ENCODE data around the gene ARL13B. TPM values are rescaled to one million over a fixed set of nuclear protein-coding genes. Genes with fewer than 3 reads are reported as not detected.
"Not testable (repeated sequence)": the region's sequence is repeated elsewhere in the genome, so short reads cannot be mapped to it uniquely, and the experiment has no call there.

Gene ARL13B
- total and polyA plus RNA-seq, 3 donors from 2014 or later: 6.2 to 15.4 (median 14.9) TPM

GRCh38 chr3:93961026-93961425, 18.9 kb upstream of the ARL13B start:
- no peak overlapping the region for H3K27ac ChIP-seq
- TF ChIP-seq, protein P1, sequence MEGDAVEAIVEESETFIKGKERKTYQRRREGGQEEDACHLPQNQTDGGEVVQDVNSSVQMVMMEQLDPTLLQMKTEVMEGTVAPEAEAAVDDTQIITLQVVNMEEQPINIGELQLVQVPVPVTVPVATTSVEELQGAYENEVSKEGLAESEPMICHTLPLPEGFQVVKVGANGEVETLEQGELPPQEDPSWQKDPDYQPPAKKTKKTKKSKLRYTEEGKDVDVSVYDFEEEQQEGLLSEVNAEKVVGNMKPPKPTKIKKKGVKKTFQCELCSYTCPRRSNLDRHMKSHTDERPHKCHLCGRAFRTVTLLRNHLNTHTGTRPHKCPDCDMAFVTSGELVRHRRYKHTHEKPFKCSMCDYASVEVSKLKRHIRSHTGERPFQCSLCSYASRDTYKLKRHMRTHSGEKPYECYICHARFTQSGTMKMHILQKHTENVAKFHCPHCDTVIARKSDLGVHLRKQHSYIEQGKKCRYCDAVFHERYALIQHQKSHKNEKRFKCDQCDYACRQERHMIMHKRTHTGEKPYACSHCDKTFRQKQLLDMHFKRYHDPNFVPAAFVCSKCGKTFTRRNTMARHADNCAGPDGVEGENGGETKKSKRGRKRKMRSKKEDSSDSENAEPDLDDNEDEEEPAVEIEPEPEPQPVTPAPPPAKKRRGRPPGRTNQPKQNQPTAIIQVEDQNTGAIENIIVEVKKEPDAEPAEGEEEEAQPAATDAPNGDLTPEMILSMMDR (IDR thresholded peaks at IDR 0.05): no peak
- no peak for TF ChIP-seq POLR2A (IDR thresholded peaks at IDR 0.05)
- WGBS, 2 donors: 100% methylated on average over 1 of the region's 1 CpG
- H3K9me3 ChIP-seq: no peaks in the 10 kb centered on the region
- DNase-seq: no peak
- intact Hi-C loops (cut with DNase I; ENCODE audit: low total_unique reads): no loop called here
- no peaks in the 10 kb centered on the region for H3K36me3 ChIP-seq (ENCODE audit: low read depth, missing control alignments)
- H3K4me3 ChIP-seq: no peak overlapping the region
- no peaks in the 10 kb centered on the region for H3K4me1 ChIP-seq
- H3K27me3 ChIP-seq: no peaks in the 10 kb centered on the region

GRCh38 chr3:93961489-93961888, 18.5 kb upstream of the ARL13B start:
- H3K27me3 ChIP-seq: no peaks in the 10 kb centered on the region

DNA sequence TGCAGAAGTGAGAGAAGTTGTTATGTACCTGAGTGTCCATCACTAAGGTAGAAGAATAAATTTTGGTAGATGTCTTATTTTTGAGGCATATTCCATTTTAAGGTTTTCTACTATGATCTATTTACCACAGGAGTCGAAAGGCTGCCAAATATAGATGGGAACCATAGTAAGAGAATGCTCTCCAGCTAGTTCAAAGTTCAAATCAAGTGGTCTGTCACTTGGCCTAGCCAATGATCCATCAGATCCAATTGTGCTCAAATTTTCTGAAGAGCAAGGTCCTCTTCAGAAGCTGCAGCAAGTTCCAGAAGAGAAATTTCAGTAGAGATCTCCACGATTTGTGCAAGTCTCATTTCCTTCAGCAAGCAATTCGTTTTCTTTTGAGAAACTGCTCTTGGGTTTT, 17.2 kb upstream of the ARL13B start:
- Histone ChIP-seq H3K9me3 (no peaks in the 10 kb centered on the region), H3K4me3 (no peak overlapping the region), H3K4me1 (no peaks in the 10 kb centered on the region), H3K36me3 (ENCODE audit: low read depth, missing control alignments) (no peaks in the 10 kb centered on the region), H3K27me3 (no peaks in the 10 kb centered on the region), H3K27ac (no peak overlapping the region)
- TF ChIP-seq POLR2A (IDR thresholded peaks at IDR 0.05): no peak
- TF ChIP-seq, protein P1 (IDR thresholded peaks at IDR 0.05): no peak
- no peak for DNase-seq
- 90 to 97% methylated on average over 3 of the region's 3 CpGs for WGBS, 2 donors
- intact Hi-C loops (cut with DNase I; ENCODE audit: low total_unique reads): no loop called here

More at GRCh38 chr3:93961489-93961888, 18.5 kb upstream of the ARL13B start:
- Histone ChIP-seq H3K27ac (no peak overlapping the region), H3K36me3 (ENCODE audit: low read depth, missing control alignments) (no peaks in the 10 kb centered on the region), H3K9me3 (no peaks in the 10 kb centered on the region), H3K4me1 (no peaks in the 10 kb centered on the region), H3K4me3 (no peak overlapping the region)
- 49 to 84% methylated on average over 1 of the region's 1 CpG for WGBS, 2 donors
- TF ChIP-seq, protein P1 (IDR thresholded peaks at IDR 0.05): no peak
- no peak for TF ChIP-seq POLR2A (IDR thresholded peaks at IDR 0.05)
- DNase-seq: no peak
- intact Hi-C loops (cut with DNase I; ENCODE audit: low total_unique reads): no loop called here

DNA sequence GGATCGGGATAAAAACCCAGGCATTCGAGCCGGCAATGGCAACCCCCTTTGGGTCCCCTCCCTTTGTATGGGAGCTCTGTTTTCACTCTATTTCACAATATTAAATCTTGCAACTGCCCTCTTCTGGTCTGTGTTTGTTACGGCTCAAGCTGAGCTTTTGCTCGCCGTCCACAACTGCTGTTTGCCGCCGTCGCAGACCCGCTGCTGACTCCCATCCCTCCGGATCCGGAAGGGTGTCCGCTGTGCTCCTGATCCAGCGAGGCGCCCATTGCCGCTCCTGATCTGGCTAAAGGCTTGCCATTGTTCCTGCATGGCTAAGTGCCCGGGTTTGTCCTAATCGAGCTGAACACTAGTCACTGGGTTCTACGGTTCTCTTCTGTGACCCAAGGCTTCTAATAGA, 14.8 kb upstream of the ARL13B start:
- H3K27me3 ChIP-seq; DNase-seq; H3K9me3 ChIP-seq; H3K27ac ChIP-seq; H3K36me3 ChIP-seq (ENCODE audit: low read depth, missing control alignments); intact Hi-C loops (cut with DNase I; ENCODE audit: low total_unique reads); H3K4me3 ChIP-seq; H3K4me1 ChIP-seq: not testable (repeated sequence)
- 96 to 97% methylated on average over 19 of the region's 19 CpGs for WGBS, 2 donors

DNA sequence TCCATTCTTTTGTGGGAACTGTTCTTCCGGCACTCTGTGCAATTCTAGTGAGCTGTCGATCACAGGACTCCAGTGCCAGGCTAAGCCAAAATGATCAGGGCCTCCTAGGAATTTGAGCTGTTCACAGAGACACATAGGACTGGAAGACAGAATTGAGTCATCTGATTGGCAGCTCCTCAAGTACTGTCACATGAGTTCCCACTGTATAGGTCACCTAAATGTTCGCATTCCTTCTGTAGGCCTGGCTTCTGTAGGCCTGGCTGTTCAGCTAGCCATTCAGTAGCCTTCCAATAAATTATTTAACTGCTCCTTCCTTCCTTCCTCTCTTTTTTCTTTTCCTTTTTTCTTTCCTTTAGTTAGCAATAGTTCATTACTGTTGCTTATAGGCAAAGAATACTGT, 10.5 kb upstream of the ARL13B start:
- 64 to 78% methylated on average over 3 of the region's 3 CpGs for WGBS, 2 donors
- no peak overlapping the region for H3K27ac ChIP-seq
- intact Hi-C loops (cut with DNase I; ENCODE audit: low total_unique reads): no loop called here
- no peaks in the 10 kb centered on the region for H3K27me3 ChIP-seq
- no peaks in the 10 kb centered on the region for H3K9me3 ChIP-seq
- H3K4me1 ChIP-seq: no peaks in the 10 kb centered on the region
- H3K36me3 ChIP-seq (ENCODE audit: low read depth, missing control alignments): no peaks in the 10 kb centered on the region
- no peak overlapping the region for H3K4me3 ChIP-seq
- no peak for TF ChIP-seq POLR2A (IDR thresholded peaks at IDR 0.05)
- TF ChIP-seq, protein P1 (IDR thresholded peaks at IDR 0.05): no peak
- no peak for DNase-seq
